Measurements from ENCODE around the gene SIPA1L3.

GRCh38 chr19:38060331-38060730 lies 153.3 kb downstream of the SIPA1L3 start:
- TF ChIP-seq CTCF (conservative IDR thresholded peaks at IDR 0.05) = no peak
- no peak for TF ChIP-seq ZFX (IDR thresholded peaks at IDR 0.05)

Measured in C4-2B (cell line).